Mesenchymal stem cell (in vitro differentiated cells and primary cell): ENCODE measurements around the gene PLXDC2.

Experiments
- DNase-seq: peaks from one replicate; pipeline ENCODE4 v3.0.0-alpha.2; 2013
- H2AFZ ChIP-seq: one replicate; pipeline ENCODE4 v1.6.1; 2013; ENCODE audit warnings: low read depth, mild to moderate bottlenecking, control low read depth, inconsistent platforms, low read length, moderate library complexity
- H2AK5ac ChIP-seq: 2 replicates; pipeline ENCODE4 v1.6.1; 2013; ENCODE audit warnings: low read length, moderate library complexity, mild to moderate bottlenecking, inconsistent platforms; ENCODE audit not compliant: severe bottlenecking
- H2BK120ac ChIP-seq: one replicate; pipeline ENCODE4 v1.6.1; 2013; ENCODE audit warnings: low read depth, mild to moderate bottlenecking, inconsistent platforms, low read length, moderate library complexity
- H2BK12ac ChIP-seq, 2 experiments: one replicate each; pipeline ENCODE4 v1.6.1; 2013; ENCODE audit warnings: inconsistent platforms in 2 of 2, low read length in 2 of 2, mild to moderate bottlenecking in 2 of 2, moderate library complexity in 2 of 2, control low read depth in 1 of 2
- H2BK15ac ChIP-seq: one replicate; pipeline ENCODE4 v1.6.1; 2013; ENCODE audit warnings: mild to moderate bottlenecking, low read depth, inconsistent platforms; ENCODE audit not compliant: poor library complexity, severe bottlenecking
- H2BK5ac ChIP-seq: 2 replicates; pipeline ENCODE4 v1.6.1; 2013; ENCODE audit warnings: low read depth, mild to moderate bottlenecking, low read length, control low read depth, inconsistent platforms; ENCODE audit not compliant: poor library complexity, severe bottlenecking
- H3K14ac ChIP-seq, 2 experiments: one replicate each; pipeline ENCODE4 v1.6.1; 2013; ENCODE audit warnings: inconsistent platforms in 2 of 2, low read length in 2 of 2, control low read depth in 1 of 2, mild to moderate bottlenecking in 1 of 2, moderate library complexity in 1 of 2
- H3K18ac ChIP-seq, 2 experiments: one replicate each; pipeline ENCODE4 v1.6.1; 2013; ENCODE audit warnings: inconsistent platforms in 2 of 2, low read length in 2 of 2, control low read depth in 1 of 2, low read depth in 1 of 2, mild to moderate bottlenecking in 1 of 2
- H3K23ac ChIP-seq, 2 experiments: one replicate each; pipeline ENCODE4 v1.6.1; 2013; ENCODE audit warnings: inconsistent platforms in 2 of 2, low read length in 2 of 2, mild to moderate bottlenecking in 2 of 2, moderate library complexity in 2 of 2, control low read depth in 1 of 2
- H3K27ac ChIP-seq: 2 replicates; pipeline ENCODE4 v1.5.1; 2013; ENCODE audit warnings: mild to moderate bottlenecking, moderate library complexity, low read length, control low read depth, inconsistent platforms; ENCODE audit not compliant: poor library complexity, severe bottlenecking
- H3K27me3 ChIP-seq, 2 experiments: 2 replicates each; pipeline versions ENCODE4 v1.6.1 to v1.7.0; 2013; ENCODE audit warnings: low read length in 2 of 2, mild to moderate bottlenecking in 2 of 2, moderate library complexity in 2 of 2, control low read depth in 1 of 2, inconsistent platforms in 1 of 2; ENCODE audit not compliant: control insufficient read depth in 1 of 2, insufficient read depth in 1 of 2
- H3K36me3 ChIP-seq, 2 experiments: 2 replicates each; pipeline versions ENCODE4 v1.6.1 to v1.7.0; 2013; ENCODE audit warnings: low read length in 2 of 2, control low read depth in 1 of 2, inconsistent platforms in 1 of 2, low read depth in 1 of 2, mild to moderate bottlenecking in 1 of 2; ENCODE audit not compliant: insufficient read depth in 2 of 2, control insufficient read depth in 1 of 2
- H3K4ac ChIP-seq, 2 experiments: one replicate each; pipeline ENCODE4 v1.6.1; 2013; ENCODE audit warnings: inconsistent platforms in 2 of 2, low read length in 2 of 2, mild to moderate bottlenecking in 2 of 2, moderate library complexity in 2 of 2, control low read depth in 1 of 2, low read depth in 1 of 2
- H3K4me1 ChIP-seq: 2 replicates; pipeline ENCODE4 v1.6.1; 2013; ENCODE audit warnings: low read depth, low read length, control low read depth; ENCODE audit not compliant: control insufficient read depth, insufficient read depth
- H3K4me2 ChIP-seq: 2 replicates; pipeline ENCODE4 v1.6.1; 2013; ENCODE audit warnings: low read length, mild to moderate bottlenecking, inconsistent platforms; ENCODE audit not compliant: poor library complexity, severe bottlenecking
- H3K4me3 ChIP-seq, 2 experiments: 2 replicates each; pipeline versions ENCODE4 v1.5.1 to v1.7.0; 2013; ENCODE audit warnings: low read length in 2 of 2, mild to moderate bottlenecking in 2 of 2, control low read depth in 1 of 2, low read depth in 1 of 2; ENCODE audit not compliant: insufficient read depth in 1 of 2
- H3K79me1 ChIP-seq: replicated peaks from 2 replicates; pipeline ENCODE4 v1.6.1; 2013; ENCODE audit warnings: mild to moderate bottlenecking, control low read depth, low read length, inconsistent platforms; ENCODE audit not compliant: poor library complexity, severe bottlenecking
- H3K9ac ChIP-seq: 2 replicates; pipeline ENCODE4 v1.7.0; 2013; ENCODE audit warnings: mild to moderate bottlenecking, low read length, moderate library complexity
- H3K9me3 ChIP-seq: 2 replicates; pipeline ENCODE4 v1.7.0; 2013; ENCODE audit warnings: mild to moderate bottlenecking, low read length; ENCODE audit not compliant: control insufficient read depth
- H4K8ac ChIP-seq: one replicate; pipeline ENCODE4 v1.6.1; 2013; ENCODE audit warnings: inconsistent platforms, mild to moderate bottlenecking, low read length, moderate library complexity
- H4K91ac ChIP-seq: one replicate; pipeline ENCODE4 v1.6.1; 2013; ENCODE audit warnings: mild to moderate bottlenecking, low read length, inconsistent platforms
- WGBS: methylation state at CpG from one replicate; pipeline ENCODE4 v1.1.7; 2013; ENCODE audit warnings: mixed read lengths; 5-methylcytosine and 5-hydroxymethylcytosine counted together

Gene PLXDC2

DNA sequence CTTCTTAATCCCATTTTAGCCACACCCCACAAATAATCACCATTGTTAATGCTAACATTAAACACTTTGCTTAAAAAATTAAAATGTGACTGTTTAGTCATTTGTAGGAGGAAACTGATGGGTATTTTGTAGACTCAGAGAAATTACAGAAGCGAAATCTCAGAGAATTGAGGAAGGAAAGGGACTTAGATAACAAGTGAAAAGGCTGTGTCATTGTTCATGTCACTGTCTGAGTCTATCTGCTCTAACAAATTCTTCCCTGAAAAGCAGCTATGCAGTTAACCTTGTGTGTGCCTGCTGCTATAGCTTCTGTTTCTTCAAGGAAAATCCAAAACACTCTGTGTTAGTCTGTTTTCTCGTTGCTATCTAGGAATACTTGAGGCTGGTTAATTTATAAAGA, 40.9 kb upstream of the PLXDC2 start:
- Histone ChIP-seq H2AFZ (no peak overlapping the region), H4K8ac (no peak overlapping the region), H3K14ac (no peak overlapping the region), H2BK15ac (no peak overlapping the region), H3K18ac (no peak overlapping the region), H3K9me3 (no peaks in the 10 kb centered on the region), H2BK5ac (no peak overlapping the region), H3K4ac (no peak overlapping the region), H3K79me1 (no peaks in the 10 kb centered on the region), H3K27ac (no peak overlapping the region), H3K23ac (no peak overlapping the region), H4K91ac (no peak overlapping the region), H3K4me2 (no peak overlapping the region), H3K27me3 (no peaks in the 10 kb centered on the region), H3K4me3 (no peak overlapping the region), H3K9ac (no peak overlapping the region), H2BK12ac (no peak overlapping the region), H3K36me3 (no peaks in the 10 kb centered on the region), H3K4me1 (no peaks in the 10 kb centered on the region), H2AK5ac (no peak overlapping the region), H2BK120ac (no peak overlapping the region)
- no peak for DNase-seq
- 80% methylated on average over 2 of the region's 2 CpGs for WGBS

DNA sequence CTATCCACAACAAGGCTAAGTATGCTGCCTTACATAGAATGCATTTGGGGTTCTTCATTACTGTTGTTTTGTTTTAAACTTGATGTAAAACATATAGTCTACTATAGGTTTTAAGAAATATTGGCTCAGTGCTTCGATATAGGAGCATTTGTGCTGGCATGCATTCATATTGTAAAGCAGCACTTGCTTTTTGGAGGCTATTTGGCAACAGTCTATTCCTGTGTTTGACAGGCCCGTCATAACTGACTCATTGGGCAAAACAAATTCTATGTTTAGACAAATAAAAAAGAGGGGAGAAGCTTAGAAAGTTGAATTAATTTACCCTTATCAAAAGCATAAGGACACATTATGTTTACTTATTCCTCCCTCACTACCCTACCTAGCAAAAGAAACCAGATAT, 38.4 kb upstream of the PLXDC2 start:
- no peak overlapping the region for H2BK120ac ChIP-seq
- H3K27ac ChIP-seq, result no peak overlapping the region
- no peak overlapping the region for H3K23ac ChIP-seq
- no peak overlapping the region for H4K8ac ChIP-seq
- H3K36me3 ChIP-seq, result no peaks in the 10 kb centered on the region
- no peaks in the 10 kb centered on the region for H3K79me1 ChIP-seq
- H2BK5ac ChIP-seq, result no peak overlapping the region
- H2AFZ ChIP-seq, result no peak overlapping the region
- 61% methylated on average over 2 of the region's 2 CpGs for WGBS
- no peak overlapping the region for H3K4ac ChIP-seq
- H2BK15ac ChIP-seq, result no peak overlapping the region
- no peak overlapping the region for H2BK12ac ChIP-seq
- no peak overlapping the region for H4K91ac ChIP-seq
- no peak overlapping the region for H3K14ac ChIP-seq
- no peaks in the 10 kb centered on the region for H3K9me3 ChIP-seq
- no peaks in the 10 kb centered on the region for H3K4me1 ChIP-seq
- DNase-seq, result no peak
- H2AK5ac ChIP-seq, result no peak overlapping the region
- no peaks in the 10 kb centered on the region for H3K27me3 ChIP-seq
- no peak overlapping the region for H3K4me2 ChIP-seq
- no peak overlapping the region for H3K4me3 ChIP-seq
- H3K9ac ChIP-seq, result no peak overlapping the region
- no peak overlapping the region for H3K18ac ChIP-seq

DNA sequence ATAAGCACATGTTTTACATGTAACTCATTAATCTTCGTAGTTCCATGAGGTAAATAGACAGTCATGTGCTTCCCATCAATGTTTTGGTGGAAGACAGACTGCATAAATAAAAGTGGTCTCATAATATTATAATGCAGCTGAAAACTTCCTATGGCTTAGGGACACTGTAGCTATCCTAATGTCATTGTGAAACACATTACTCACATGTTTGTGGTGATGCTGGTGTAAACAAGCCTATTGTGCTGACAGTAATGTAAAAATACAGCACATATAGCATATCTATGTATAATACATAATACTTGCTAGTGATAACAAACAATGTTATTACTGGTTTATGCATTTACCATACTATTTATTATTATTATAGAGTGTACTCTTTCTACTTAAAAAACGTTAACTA, 37.2 kb upstream of the PLXDC2 start:
- no peaks in the 10 kb centered on the region for H3K79me1 ChIP-seq

DNA sequence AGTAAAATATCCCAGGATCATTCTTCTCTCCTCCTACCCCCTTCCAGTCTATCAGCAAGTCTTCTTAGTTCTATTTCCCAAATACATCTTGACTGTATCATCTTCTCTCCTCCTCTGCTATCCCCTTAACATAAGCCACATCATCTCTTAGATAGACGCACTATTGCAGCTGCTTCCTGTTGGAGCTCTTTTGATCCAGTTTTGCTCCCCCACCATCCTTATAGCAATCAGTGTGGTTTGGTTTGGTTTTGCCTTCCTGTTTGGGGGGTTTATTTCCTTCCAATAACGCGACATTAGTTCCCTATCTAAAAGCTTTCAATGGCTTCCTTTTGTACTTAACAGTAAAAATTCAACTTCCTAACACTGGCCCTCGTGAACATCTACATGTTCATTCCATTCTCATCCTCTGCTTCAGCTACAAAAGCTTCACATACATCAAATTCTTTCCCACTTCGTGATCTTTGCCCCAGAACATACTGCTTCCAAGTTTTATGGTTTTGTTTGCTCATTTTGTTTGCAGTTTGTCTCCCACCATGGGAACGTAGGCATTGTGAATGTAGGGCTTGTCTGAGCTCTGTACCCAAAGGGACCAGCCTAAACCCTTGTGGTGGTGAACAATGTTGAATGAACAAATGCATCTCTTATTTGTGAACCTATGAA, 33.7 kb upstream of the PLXDC2 start:
- H3K79me1 ChIP-seq, result no peaks in the 10 kb centered on the region
- H3K4me2 ChIP-seq, result no peak overlapping the region
- H3K4ac ChIP-seq, result no peak overlapping the region
- no peak overlapping the region for H2BK12ac ChIP-seq
- no peak overlapping the region for H3K4me3 ChIP-seq
- H2BK5ac ChIP-seq, result no peak overlapping the region
- H3K27ac ChIP-seq, result no peak overlapping the region
- no peak overlapping the region for H2AFZ ChIP-seq
- WGBS, result 69% methylated on average over 4 of the region's 6 CpGs
- H4K91ac ChIP-seq, result no peak overlapping the region
- no peak overlapping the region for H3K9ac ChIP-seq
- H3K23ac ChIP-seq, result no peak overlapping the region
- H2BK15ac ChIP-seq, result no peak overlapping the region
- no peak overlapping the region for H2AK5ac ChIP-seq
- peak overlapping the region; percentile 30 to 75 for H3K18ac ChIP-seq
- no peaks in the 10 kb centered on the region for H3K27me3 ChIP-seq
- H3K14ac ChIP-seq, result peak overlapping the region in 1 of 2 experiments; percentile 43
- DNase-seq, result no peak
- no peak overlapping the region for H2BK120ac ChIP-seq
- H3K36me3 ChIP-seq, result no peaks in the 10 kb centered on the region
- H3K4me1 ChIP-seq, result no peaks in the 10 kb centered on the region
- no peaks in the 10 kb centered on the region for H3K9me3 ChIP-seq
- no peak overlapping the region for H4K8ac ChIP-seq

More for the DNA sequence above, 37.2 kb upstream of the PLXDC2 start:
- Histone ChIP-seq H3K4me1 (no peaks in the 10 kb centered on the region), H3K4me3 (no peak overlapping the region), H3K18ac (no peak overlapping the region), H3K14ac (no peak overlapping the region), H2BK5ac (no peak overlapping the region), H3K4me2 (no peak overlapping the region), H3K36me3 (no peaks in the 10 kb centered on the region), H3K27me3 (no peaks in the 10 kb centered on the region), H3K9ac (no peak overlapping the region), H3K27ac (no peak overlapping the region), H2BK12ac (no peak overlapping the region), H3K4ac (no peak overlapping the region), H2AK5ac (no peak overlapping the region), H3K23ac (no peak overlapping the region), H2BK15ac (no peak overlapping the region), H4K8ac (no peak overlapping the region), H4K91ac (no peak overlapping the region), H3K9me3 (no peaks in the 10 kb centered on the region), H2BK120ac (no peak overlapping the region), H2AFZ (no peak overlapping the region)
- WGBS, result 60% methylated on average over 1 of the region's 2 CpGs
- peak; percentile 52 for DNase-seq
